Esophagus squamous epithelium (tissue), 4 donors: ENCODE measurements around the gene GRID2.

Experiments used
- POLR2A ChIP-seq, 4 donors: fragments of 450-650 bp; IDR thresholded peaks; one replicate each; pipeline ENCODE4 v1.6.1; 2017; ENCODE audit warnings: antibody characterized with exemption in 4 of 4, mild to moderate bottlenecking in 4 of 4, moderate library complexity in 3 of 4
- TF ChIP-seq, protein P1 (sequence below), 6 experiments: fragments of 450-650 bp in 4 of 6; fragments of 200-600 bp in 2 of 6; sonication (generic) in 2 of 6; IDR thresholded peaks; one replicate each; pipeline ENCODE4 v1.5.1; 2016 to 2019; ENCODE audit warnings: antibody characterized with exemption in 6 of 6, mild to moderate bottlenecking in 4 of 6, moderate library complexity in 4 of 6

DNA sequence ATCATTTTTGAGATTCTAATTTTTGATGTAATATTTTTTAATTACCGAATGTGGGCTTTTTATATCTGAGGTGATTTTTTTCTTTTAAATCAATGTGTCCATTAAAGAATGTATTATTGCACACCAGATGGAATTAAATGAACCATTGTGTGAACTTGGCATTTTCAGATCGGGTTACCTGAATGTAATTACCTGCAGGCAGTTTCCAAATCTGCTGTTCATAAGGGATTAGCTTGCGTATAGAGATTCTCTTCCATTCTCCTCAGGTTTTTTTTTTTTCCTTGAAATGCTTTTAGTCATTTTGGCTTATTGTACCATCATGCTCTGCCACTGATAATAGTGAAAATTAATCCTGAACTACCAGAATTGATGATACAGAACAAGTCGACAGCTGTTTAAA, 1013.3 kb downstream of the GRID2 start:
- TF ChIP-seq, protein P1, sequence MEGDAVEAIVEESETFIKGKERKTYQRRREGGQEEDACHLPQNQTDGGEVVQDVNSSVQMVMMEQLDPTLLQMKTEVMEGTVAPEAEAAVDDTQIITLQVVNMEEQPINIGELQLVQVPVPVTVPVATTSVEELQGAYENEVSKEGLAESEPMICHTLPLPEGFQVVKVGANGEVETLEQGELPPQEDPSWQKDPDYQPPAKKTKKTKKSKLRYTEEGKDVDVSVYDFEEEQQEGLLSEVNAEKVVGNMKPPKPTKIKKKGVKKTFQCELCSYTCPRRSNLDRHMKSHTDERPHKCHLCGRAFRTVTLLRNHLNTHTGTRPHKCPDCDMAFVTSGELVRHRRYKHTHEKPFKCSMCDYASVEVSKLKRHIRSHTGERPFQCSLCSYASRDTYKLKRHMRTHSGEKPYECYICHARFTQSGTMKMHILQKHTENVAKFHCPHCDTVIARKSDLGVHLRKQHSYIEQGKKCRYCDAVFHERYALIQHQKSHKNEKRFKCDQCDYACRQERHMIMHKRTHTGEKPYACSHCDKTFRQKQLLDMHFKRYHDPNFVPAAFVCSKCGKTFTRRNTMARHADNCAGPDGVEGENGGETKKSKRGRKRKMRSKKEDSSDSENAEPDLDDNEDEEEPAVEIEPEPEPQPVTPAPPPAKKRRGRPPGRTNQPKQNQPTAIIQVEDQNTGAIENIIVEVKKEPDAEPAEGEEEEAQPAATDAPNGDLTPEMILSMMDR (IDR thresholded peaks at IDR 0.05): no peak
- no peak for TF ChIP-seq POLR2A (IDR thresholded peaks at IDR 0.05)
